H1 (cell line): Measurements from ENCODE around the gene PEX5L.

Experiments used
- CTCF ChIP-seq, 3 experiments: IDR thresholded peaks; 1 replicate in 2 of 3; 2 replicates in 1 of 3; pipeline versions ENCODE4 v1.5.1 to v1.6.1; 2011; ENCODE audit warnings: low read length in 3 of 3, mild to moderate bottlenecking in 3 of 3, inconsistent platforms in 2 of 3, low read depth in 1 of 3, moderate library complexity in 1 of 3; ENCODE audit not compliant: insufficient read depth in 1 of 3; ENCODE audit errors: control extremely low read depth in 1 of 3
- EZH2 ChIP-seq: fragments of 200-600 bp; sonication (generic); IDR thresholded peaks from 2 replicates; pipeline ENCODE4 v1.7.1; 2012; ENCODE audit warnings: low read depth, mild to moderate bottlenecking, moderate library complexity, low read length, inconsistent platforms; ENCODE audit not compliant: severe bottlenecking
- FOSL1 ChIP-seq: IDR thresholded peaks from 2 replicates; pipeline ENCODE4 v1.6.1; 2011; ENCODE audit warnings: mild to moderate bottlenecking, low read depth, low read length, moderate library complexity; ENCODE audit not compliant: insufficient read depth
- POLR2A ChIP-seq, 2 experiments: IDR thresholded peaks; 1 replicate in 1 of 2; 2 replicates in 1 of 2; pipeline ENCODE4 v1.6.1; 2011; ENCODE audit warnings: low read depth in 2 of 2, low read length in 2 of 2, mild to moderate bottlenecking in 2 of 2; ENCODE audit errors: control extremely low read depth in 1 of 2
- POLR2AphosphoS5 ChIP-seq: IDR thresholded peaks from 2 replicates; pipeline ENCODE4 v1.6.1; 2011; ENCODE audit warnings: low read depth, low read length

GRCh38 chr3:180068023-180068422, 31.3 kb upstream of the PEX5L start:
- TF ChIP-seq CTCF (IDR thresholded peaks at IDR 0.05; ENCODE audit: control extremely low read depth in 1 of 3, insufficient read depth in 1 of 3, low read depth in 1 of 3, low read length in 3 of 3), result no peak
- TF ChIP-seq POLR2A (IDR thresholded peaks at IDR 0.05; ENCODE audit: control extremely low read depth in 1 of 2, low read depth in 2 of 2, low read length in 2 of 2), result no peak
- no peak for TF ChIP-seq POLR2AphosphoS5
- no peak for TF ChIP-seq EZH2
- TF ChIP-seq FOSL1, result no peak
